ENCODE results near the gene TPO.

GRCh38 chr2:1494906-1495305 is 81.6 kb downstream of the TPO start:
- no peak for TF ChIP-seq POLR2A (IDR thresholded peaks at IDR 0.05)
- TF ChIP-seq, protein P1, sequence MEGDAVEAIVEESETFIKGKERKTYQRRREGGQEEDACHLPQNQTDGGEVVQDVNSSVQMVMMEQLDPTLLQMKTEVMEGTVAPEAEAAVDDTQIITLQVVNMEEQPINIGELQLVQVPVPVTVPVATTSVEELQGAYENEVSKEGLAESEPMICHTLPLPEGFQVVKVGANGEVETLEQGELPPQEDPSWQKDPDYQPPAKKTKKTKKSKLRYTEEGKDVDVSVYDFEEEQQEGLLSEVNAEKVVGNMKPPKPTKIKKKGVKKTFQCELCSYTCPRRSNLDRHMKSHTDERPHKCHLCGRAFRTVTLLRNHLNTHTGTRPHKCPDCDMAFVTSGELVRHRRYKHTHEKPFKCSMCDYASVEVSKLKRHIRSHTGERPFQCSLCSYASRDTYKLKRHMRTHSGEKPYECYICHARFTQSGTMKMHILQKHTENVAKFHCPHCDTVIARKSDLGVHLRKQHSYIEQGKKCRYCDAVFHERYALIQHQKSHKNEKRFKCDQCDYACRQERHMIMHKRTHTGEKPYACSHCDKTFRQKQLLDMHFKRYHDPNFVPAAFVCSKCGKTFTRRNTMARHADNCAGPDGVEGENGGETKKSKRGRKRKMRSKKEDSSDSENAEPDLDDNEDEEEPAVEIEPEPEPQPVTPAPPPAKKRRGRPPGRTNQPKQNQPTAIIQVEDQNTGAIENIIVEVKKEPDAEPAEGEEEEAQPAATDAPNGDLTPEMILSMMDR (IDR thresholded peaks at IDR 0.05) = no peak

Data from Peyer's patch (tissue), 4 donors.